Ovary (tissue), 9 donors: ENCODE results near the gene FAM98B. TPM values are rescaled to one million over a fixed set of nuclear protein-coding genes. Genes with fewer than 3 reads are reported as not detected.

Experiments used
- DNase-seq, 5 donors: peaks; one replicate each; pipeline ENCODE4 v3.0.0-alpha.2; 2019 to 2020
- H3K27ac ChIP-seq, 2 donors: fragments of 200-600 bp; one replicate each; pipeline versions ENCODE4 v1.5.1 to v1.8.0; 2019 to 2022
- H3K27me3 ChIP-seq: fragments of 200-600 bp; one replicate; pipeline ENCODE4 v1.8.0; 2022
- H3K36me3 ChIP-seq: fragments of 200-600 bp; sonication (generic); one replicate; pipeline ENCODE4 v1.5.1; 2019
- H3K4me1 ChIP-seq: one replicate; pipeline ENCODE4 v1.8.1; 2013; ENCODE audit warnings: mild to moderate bottlenecking, moderate library complexity; ENCODE audit not compliant: insufficient read depth
- H3K4me3 ChIP-seq: fragments of 200-600 bp; sonication (generic); one replicate; pipeline ENCODE4 v1.5.1; 2017
- H3K9me3 ChIP-seq, 2 donors: fragments of 200-600 bp in 1 of 2; sonication (generic) in 1 of 2; one replicate each; pipeline versions ENCODE4 v1.5.1 to v1.8.1; 2013 to 2019; ENCODE audit warnings: mild to moderate bottlenecking in 1 of 2, moderate library complexity in 1 of 2
- EP300 ChIP-seq: sonication (generic); formaldehyde crosslinking; IDR thresholded peaks from one replicate; pipeline ENCODE4 v1.6.1; 2017; ENCODE audit warnings: antibody characterized with exemption
- POLR2A ChIP-seq: fragments of 450-650 bp; IDR thresholded peaks from one replicate; pipeline ENCODE4 v1.6.1; 2017; ENCODE audit warnings: antibody characterized with exemption, mild to moderate bottlenecking, moderate library complexity
- WGBS, 3 donors: extraction: QIAGEN DNeasy Blood & Tissue Kit in 1 of 3; methylation state at CpG; one replicate each; pipeline versions ENCODE4 v1.1.5 to v1.1.7; 2013 to 2017; 5-methylcytosine and 5-hydroxymethylcytosine counted together
- intact Hi-C, 4 donors: fragments of 100-400 bp; cut with DNase I; formaldehyde crosslinking; loops; one replicate each; pipeline versions ENCODE4 v1.11.0 to v1.15.1; 2022 to 2023
- polyA plus RNA-seq, 2 donors: library from polyadenylated mRNA; stranded (reverse); fragments of 200-250 nt in 1 of 2; fragments of 350-450 nt in 1 of 2; fragmentation: Illumina TruSeq in 1 of 2; extraction: RNeasy Lipid Tissue Mini Kit (QIAGEN cat#74804) in 1 of 2; gene quantifications; one replicate each; pipeline ENCODE4 v1.2.3, GENCODE V29; 2013 to 2014
- total RNA-seq, 7 donors: library from RNA; depleted of rRNA in 2 of 7; stranded (reverse); fragments of >200 nt in 2 of 7; fragmentation: NEBNext Ultra II Directional in 3 of 7; extraction: Animal tissue kit (Norgen Biotek cat#: 25700) in 3 of 7; gene quantifications; one replicate each; pipeline versions ENCODE4 v1.1.0 to v1.2.4, GENCODE V29; 2016 to 2023
- TF ChIP-seq, protein P1 (sequence below), 3 donors: fragments of 450-650 bp in 2 of 3; fragments of 200-600 bp in 1 of 3; IDR thresholded peaks; one replicate each; pipeline versions ENCODE4 v1.5.1 to v1.8.0; 2016 to 2022; ENCODE audit warnings: antibody characterized with exemption in 3 of 3, mild to moderate bottlenecking in 1 of 3
- donor health status: DM: no; HTN: no; CAD: no; lungs with moderate emphysema.
- donor health status: DM: no; HTN: no; CAD: no.
- donor health status: Bipolar disorder and iron deficiency.
- donor health status: DM: yes; HTN: yes; CAD: no.
- donor health status: DM: no; HTN: no; CAD: no.
- donor health status: DM: yes; HTN: yes; CAD: no.

Gene FAM98B
- total and polyA plus RNA-seq, 9 donors: 9.4 to 35.3 (median 19.8) TPM

DNA sequence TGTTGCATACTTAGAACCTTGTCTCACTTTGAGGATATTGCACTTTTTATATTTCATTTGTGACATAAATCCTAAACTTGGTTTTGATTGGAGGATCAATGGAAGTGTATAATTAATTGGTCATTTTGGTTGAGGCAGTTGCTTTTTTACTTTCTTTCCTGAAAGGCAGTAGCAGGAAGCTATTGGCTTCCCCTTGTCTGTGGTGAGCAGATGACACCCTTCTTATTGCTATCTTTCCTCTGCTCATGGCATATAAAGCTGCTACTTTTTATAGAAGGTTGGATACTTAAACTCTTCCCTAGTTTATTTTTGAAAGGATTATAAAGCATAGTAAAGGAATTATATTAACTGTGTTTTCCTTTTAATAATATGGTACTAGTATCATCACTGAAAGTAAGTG lies 28.6 kb downstream of the FAM98B start:
- DNase-seq: no peak
- Histone ChIP-seq H3K27ac (no peak overlapping the region), H3K4me3 (no peak overlapping the region), H3K36me3 (no peaks in the 10 kb centered on the region), H3K4me1 (no peaks in the 10 kb centered on the region), H3K9me3 (no peaks in the 10 kb centered on the region), H3K27me3 (no peaks in the 10 kb centered on the region)
- intact Hi-C loops: no loop called here
- TF ChIP-seq POLR2A: no peak
- no peak for TF ChIP-seq EP300
- TF ChIP-seq, protein P1, sequence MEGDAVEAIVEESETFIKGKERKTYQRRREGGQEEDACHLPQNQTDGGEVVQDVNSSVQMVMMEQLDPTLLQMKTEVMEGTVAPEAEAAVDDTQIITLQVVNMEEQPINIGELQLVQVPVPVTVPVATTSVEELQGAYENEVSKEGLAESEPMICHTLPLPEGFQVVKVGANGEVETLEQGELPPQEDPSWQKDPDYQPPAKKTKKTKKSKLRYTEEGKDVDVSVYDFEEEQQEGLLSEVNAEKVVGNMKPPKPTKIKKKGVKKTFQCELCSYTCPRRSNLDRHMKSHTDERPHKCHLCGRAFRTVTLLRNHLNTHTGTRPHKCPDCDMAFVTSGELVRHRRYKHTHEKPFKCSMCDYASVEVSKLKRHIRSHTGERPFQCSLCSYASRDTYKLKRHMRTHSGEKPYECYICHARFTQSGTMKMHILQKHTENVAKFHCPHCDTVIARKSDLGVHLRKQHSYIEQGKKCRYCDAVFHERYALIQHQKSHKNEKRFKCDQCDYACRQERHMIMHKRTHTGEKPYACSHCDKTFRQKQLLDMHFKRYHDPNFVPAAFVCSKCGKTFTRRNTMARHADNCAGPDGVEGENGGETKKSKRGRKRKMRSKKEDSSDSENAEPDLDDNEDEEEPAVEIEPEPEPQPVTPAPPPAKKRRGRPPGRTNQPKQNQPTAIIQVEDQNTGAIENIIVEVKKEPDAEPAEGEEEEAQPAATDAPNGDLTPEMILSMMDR (IDR thresholded peaks at IDR 0.05): no peak

GRCh38 chr15:38486936-38487335 lies 33.0 kb downstream of the FAM98B start:
- intact Hi-C loops: no loop called here
- no peak for DNase-seq
- no peaks in the 10 kb centered on the region for H3K36me3 ChIP-seq
- H3K27me3 ChIP-seq: no peaks in the 10 kb centered on the region
- H3K4me1 ChIP-seq: no peaks in the 10 kb centered on the region
- H3K9me3 ChIP-seq: no peaks in the 10 kb centered on the region
- no peak overlapping the region for H3K4me3 ChIP-seq
- TF ChIP-seq, protein P1 (IDR thresholded peaks at IDR 0.05): no peak
- TF ChIP-seq POLR2A: no peak
- TF ChIP-seq EP300: no peak
- WGBS, 3 donors: 78 to 90% (median 84%) methylated on average over 2 of the region's 2 CpGs
- no peak overlapping the region for H3K27ac ChIP-seq

- H3K27me3 ChIP-seq: no peaks in the 10 kb centered on the region
- TF ChIP-seq EP300: no peak
- TF ChIP-seq POLR2A: no peak
- TF ChIP-seq, protein P1 (IDR thresholded peaks at IDR 0.05): no peak
- 97 to 100% (median 100%) methylated on average over 1 of the region's 1 CpG for WGBS, 3 donors
- H3K4me1 ChIP-seq: no peaks in the 10 kb centered on the region
- no peaks in the 10 kb centered on the region for H3K9me3 ChIP-seq
- no peaks in the 10 kb centered on the region for H3K36me3 ChIP-seq
- no peak for DNase-seq
- H3K4me3 ChIP-seq: no peak overlapping the region
- no peak overlapping the region for H3K27ac ChIP-seq
- intact Hi-C loops: no loop called here
Measured at GRCh38 chr15:38487378-38487777, 33.5 kb downstream of the FAM98B start.

GRCh38 chr15:38490242-38490922 lies 36.5 kb downstream of the FAM98B start:
- DNase-seq: no peak
- Histone ChIP-seq H3K36me3 (no peaks in the 10 kb centered on the region), H3K9me3 (no peaks in the 10 kb centered on the region), H3K4me3 (no peak overlapping the region), H3K27ac (no peak overlapping the region), H3K27me3 (no peaks in the 10 kb centered on the region), H3K4me1 (no peaks in the 10 kb centered on the region)
- WGBS, 3 donors: 23 to 52% (median 32%) methylated on average over 3 of the region's 3 CpGs
- intact Hi-C loops: no loop called here
- no peak for TF ChIP-seq EP300
- no peak for TF ChIP-seq POLR2A
- TF ChIP-seq, protein P1 (IDR thresholded peaks at IDR 0.05): no peak
